ENCODE data around the gene OPN1MW2.
"Not testable (repeated sequence)": the region's sequence is repeated elsewhere in the genome, so short reads cannot be mapped to it uniquely, and the experiment has no call there.

DNA sequence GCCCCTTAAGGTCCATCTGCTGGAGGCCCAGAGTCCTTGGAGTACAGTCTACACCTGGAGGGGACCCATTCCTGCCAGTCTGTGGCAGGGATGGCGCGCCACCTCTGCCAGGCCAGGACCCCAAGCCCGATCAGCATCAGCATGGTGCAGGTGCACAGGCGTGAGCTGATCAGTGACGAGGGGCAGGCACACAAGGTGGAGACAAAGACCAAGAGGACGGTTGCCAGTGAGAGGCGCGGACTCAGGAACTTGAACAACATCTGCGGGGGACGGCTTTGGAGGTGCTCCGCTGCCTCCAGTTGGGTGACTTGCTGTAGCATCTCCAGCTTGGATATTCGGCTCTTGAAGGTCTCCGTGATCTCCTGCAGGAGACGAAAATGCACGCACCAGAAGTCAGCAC lies 23.1 kb upstream of the OPN1MW2 start:
- TF ChIP-seq, protein P1, sequence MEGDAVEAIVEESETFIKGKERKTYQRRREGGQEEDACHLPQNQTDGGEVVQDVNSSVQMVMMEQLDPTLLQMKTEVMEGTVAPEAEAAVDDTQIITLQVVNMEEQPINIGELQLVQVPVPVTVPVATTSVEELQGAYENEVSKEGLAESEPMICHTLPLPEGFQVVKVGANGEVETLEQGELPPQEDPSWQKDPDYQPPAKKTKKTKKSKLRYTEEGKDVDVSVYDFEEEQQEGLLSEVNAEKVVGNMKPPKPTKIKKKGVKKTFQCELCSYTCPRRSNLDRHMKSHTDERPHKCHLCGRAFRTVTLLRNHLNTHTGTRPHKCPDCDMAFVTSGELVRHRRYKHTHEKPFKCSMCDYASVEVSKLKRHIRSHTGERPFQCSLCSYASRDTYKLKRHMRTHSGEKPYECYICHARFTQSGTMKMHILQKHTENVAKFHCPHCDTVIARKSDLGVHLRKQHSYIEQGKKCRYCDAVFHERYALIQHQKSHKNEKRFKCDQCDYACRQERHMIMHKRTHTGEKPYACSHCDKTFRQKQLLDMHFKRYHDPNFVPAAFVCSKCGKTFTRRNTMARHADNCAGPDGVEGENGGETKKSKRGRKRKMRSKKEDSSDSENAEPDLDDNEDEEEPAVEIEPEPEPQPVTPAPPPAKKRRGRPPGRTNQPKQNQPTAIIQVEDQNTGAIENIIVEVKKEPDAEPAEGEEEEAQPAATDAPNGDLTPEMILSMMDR (conservative IDR thresholded peaks at IDR 0.05; ENCODE audit: low read length): not testable (repeated sequence)
- not testable (repeated sequence) for TF ChIP-seq EZH2phosphoT487 (IDR thresholded peaks at IDR 0.05; ENCODE audit: borderline replicate concordance, low read depth, low read length)
